DND-41 (cell line): ENCODE data around the gene SORCS1.

Experiments
- ATAC-seq: fragments of 200-7000 bp; cut with Tn5 transposase; 3 replicates; pipeline ENCODE4 v1.9.1; 2021; ENCODE audit warnings: low read depth; ENCODE audit not compliant: insufficient read depth
- DNase-seq: peaks from one replicate; pipeline ENCODE4 v3.0.0-alpha.2; 2020
- H2AFZ ChIP-seq: 2 replicates; pipeline ENCODE4 v1.6.0; 2012; ENCODE audit warnings: low read depth, low read length
- H3K27ac ChIP-seq: 2 replicates; pipeline ENCODE4 v1.5.1; 2012; ENCODE audit warnings: low read length, inconsistent platforms
- H3K27me3 ChIP-seq: fragments of 200-600 bp; sonication (generic); 2 replicates; pipeline ENCODE4 v1.6.0; 2012; ENCODE audit warnings: low read length, mild to moderate bottlenecking, inconsistent platforms; ENCODE audit not compliant: insufficient read depth, poor library complexity
- H3K36me3 ChIP-seq: 2 replicates; pipeline ENCODE4 v1.5.1; 2012; ENCODE audit warnings: low read length, inconsistent platforms; ENCODE audit not compliant: insufficient read depth
- H3K4me1 ChIP-seq: 2 replicates; pipeline ENCODE4 v1.5.1; 2012; ENCODE audit warnings: mild to moderate bottlenecking, low read length; ENCODE audit not compliant: insufficient read depth
- H3K4me2 ChIP-seq: 2 replicates; pipeline ENCODE4 v1.6.0; 2012; ENCODE audit warnings: mild to moderate bottlenecking, moderate library complexity, low read length, inconsistent platforms; ENCODE audit not compliant: insufficient read depth
- H3K4me3 ChIP-seq, 2 experiments: fragments of 200-600 bp in 1 of 2; shearing (Covaris generic) in 1 of 2; 2 replicates each; pipeline ENCODE4 v1.5.1; 2012 to 2016; ENCODE audit warnings: inconsistent platforms in 2 of 2, low read length in 2 of 2, mild to moderate bottlenecking in 2 of 2, low read depth in 1 of 2, moderate library complexity in 1 of 2
- H3K79me2 ChIP-seq: 2 replicates; pipeline ENCODE4 v1.6.0; 2012; ENCODE audit warnings: low read length, inconsistent platforms; ENCODE audit not compliant: insufficient read depth
- H3K9ac ChIP-seq: 2 replicates; pipeline ENCODE4 v1.6.0; 2012; ENCODE audit warnings: low read depth, mild to moderate bottlenecking, inconsistent platforms, low read length, moderate library complexity
- H3K9me3 ChIP-seq: 2 replicates; pipeline ENCODE4 v1.5.1; 2012; ENCODE audit warnings: low read length, moderate library complexity, mild to moderate bottlenecking, inconsistent platforms; ENCODE audit not compliant: insufficient read depth, severe bottlenecking
- H4K20me1 ChIP-seq: 2 replicates; pipeline ENCODE4 v1.6.0; 2012; ENCODE audit warnings: low read length; ENCODE audit not compliant: insufficient read depth
- CTCF ChIP-seq: IDR thresholded peaks from 2 replicates; pipeline ENCODE4 v1.5.1; 2012; ENCODE audit warnings: borderline replicate concordance, low read length, moderate library complexity, mild to moderate bottlenecking; ENCODE audit not compliant: poor library complexity, severe bottlenecking; ENCODE audit errors: extremely low read depth
- EZH2 ChIP-seq: IDR thresholded peaks from 3 replicates; pipeline ENCODE4 v1.6.1; 2012; ENCODE audit warnings: borderline replicate concordance, low read depth, mild to moderate bottlenecking, moderate library complexity, low read length, inconsistent platforms; ENCODE audit not compliant: severe bottlenecking

SORCS1 gene

DNA sequence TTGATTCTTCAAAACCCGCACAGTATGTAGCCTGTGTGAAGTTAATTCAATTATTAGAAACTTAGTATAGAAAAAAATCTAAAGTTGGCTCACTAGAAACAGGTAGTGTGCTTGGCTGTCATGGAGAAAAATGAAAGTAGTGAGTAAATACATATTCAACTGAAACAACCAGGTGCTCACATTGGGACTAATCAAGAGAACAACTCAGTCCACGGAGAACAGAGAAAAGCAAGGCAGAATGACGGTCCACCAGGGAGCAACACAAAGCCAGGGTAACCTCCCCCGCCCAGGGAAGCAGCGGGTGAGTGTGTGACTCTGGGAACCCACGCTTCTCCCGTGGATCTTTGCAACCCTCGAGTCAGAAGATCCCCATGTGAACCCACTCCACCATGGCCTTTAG lies 300.5 kb downstream of the SORCS1 start:
- H2AFZ ChIP-seq: no peak overlapping the region

DNA sequence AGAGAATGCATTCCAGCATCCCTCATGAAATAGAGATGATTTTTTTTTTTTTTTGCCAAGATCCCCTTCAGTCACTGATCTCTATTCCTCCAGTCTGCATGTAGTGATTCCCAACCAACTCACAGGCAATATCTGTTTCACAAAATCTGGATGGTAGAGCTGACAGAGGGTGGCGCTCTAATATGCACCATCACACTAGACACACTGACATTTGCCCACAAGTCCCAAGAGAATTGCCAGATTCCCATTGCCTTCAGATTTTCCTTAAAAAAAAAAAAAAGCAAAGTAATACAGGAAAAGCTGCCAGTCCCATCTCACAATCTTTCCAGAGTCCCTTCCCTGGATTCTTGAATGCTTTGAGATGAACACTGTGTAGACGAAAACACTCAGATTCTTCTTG lies 301.0 kb downstream of the SORCS1 start:
- Histone ChIP-seq H3K79me2 (no peaks in the 10 kb centered on the region), H3K9me3 (peaks cover 4% of the 10 kb centered on the region), H3K4me2 (no peak overlapping the region), H4K20me1 (no peaks in the 10 kb centered on the region), H3K36me3 (no peaks in the 10 kb centered on the region), H3K9ac (no peak overlapping the region), H3K27me3 (no peaks in the 10 kb centered on the region), H3K4me1 (no peaks in the 10 kb centered on the region), H2AFZ (no peak overlapping the region), H3K27ac (no peak overlapping the region), H3K4me3 (no peak overlapping the region)
- DNase-seq (no peak), ATAC-seq (no peak)
- TF ChIP-seq CTCF (no peak), EZH2 (no peak)

More for the DNA sequence above, 300.5 kb downstream of the SORCS1 start:
- Histone ChIP-seq H3K9me3 (peaks cover 4% of the 10 kb centered on the region), H3K4me3 (no peak overlapping the region), H3K9ac (no peak overlapping the region), H3K79me2 (no peaks in the 10 kb centered on the region), H3K4me2 (no peak overlapping the region), H4K20me1 (no peaks in the 10 kb centered on the region), H3K4me1 (no peaks in the 10 kb centered on the region), H3K27ac (no peak overlapping the region), H3K27me3 (no peaks in the 10 kb centered on the region), H3K36me3 (no peaks in the 10 kb centered on the region)
- TF ChIP-seq CTCF (no peak), EZH2 (no peak)
- DNase-seq (no peak), ATAC-seq (no peak)

GRCh38 chr10:106859892-106860652 lies 304.4 kb downstream of the SORCS1 start:
- Histone ChIP-seq H3K9ac (no peak overlapping the region), H3K79me2 (no peaks in the 10 kb centered on the region), H3K27ac (no peak overlapping the region), H3K4me1 (no peaks in the 10 kb centered on the region), H3K4me3 (no peak overlapping the region), H3K9me3 (peaks cover 5% of the 10 kb centered on the region), H3K27me3 (no peaks in the 10 kb centered on the region), H4K20me1 (no peaks in the 10 kb centered on the region), H2AFZ (no peak overlapping the region), H3K36me3 (no peaks in the 10 kb centered on the region), H3K4me2 (no peak overlapping the region)
- TF ChIP-seq CTCF (no peak), EZH2 (no peak)
- DNase-seq: no peak
- no peak for ATAC-seq
